ENCODE measurements around the gene MIS18A. TPM values are rescaled to one million over a fixed set of nuclear protein-coding genes. Genes with fewer than 3 reads are reported as not detected.
"Not testable (repeated sequence)": the region's sequence is repeated elsewhere in the genome, so short reads cannot be mapped to it uniquely, and the experiment has no call there.

The MIS18A gene
- total RNA-seq, 2 experiments from 2014 or later: 21.5 to 35.3 TPM

DNA sequence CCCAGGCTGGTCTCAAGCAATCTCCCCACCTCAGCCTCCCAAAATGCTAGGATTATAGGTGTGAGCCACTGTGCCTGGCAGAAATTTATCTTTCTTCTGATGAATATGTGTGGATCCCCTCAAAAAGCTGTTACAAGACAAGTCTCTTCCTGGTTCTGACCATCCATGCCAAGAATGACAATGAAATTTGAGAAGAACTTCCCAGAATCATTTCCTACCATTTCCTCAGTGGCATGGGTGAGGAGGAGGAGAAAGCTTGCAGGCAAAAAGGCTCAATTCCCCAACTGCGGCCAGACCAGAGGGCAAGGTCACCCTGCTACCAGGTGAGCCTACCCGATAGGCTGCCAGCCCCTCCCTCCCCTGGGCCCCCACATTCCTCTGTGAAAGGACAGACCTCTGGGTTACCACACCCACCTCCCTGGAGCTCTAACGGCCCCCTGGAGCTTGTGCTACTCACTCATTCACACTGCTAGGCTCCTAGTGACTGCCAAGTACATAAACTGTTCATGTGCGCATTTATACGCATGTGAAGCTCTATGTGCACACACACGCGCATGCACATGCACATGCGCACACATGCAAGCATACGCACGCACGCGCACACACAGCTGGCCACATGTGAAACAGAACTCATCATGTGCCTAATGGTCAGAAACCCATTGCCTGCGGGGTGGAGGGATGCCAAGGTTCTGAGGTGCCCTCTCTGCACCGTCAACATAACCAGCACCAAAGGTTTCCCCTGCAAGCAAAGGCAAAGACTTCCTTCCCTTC, 36.8 kb upstream of the MIS18A start:
- ATAC-seq: no peak
- H3K27ac Mint-ChIP-seq: no peak overlapping the region
- ChIA-PET POLR2A (interaction anchor here (0.6 kb wide), 1 partner anchor 611 kb away, joined by 3 read pairs; no protein-coding TSS in a partner anchor), CTCF (no interaction called here)
- no peaks in the 10 kb centered on the region for H3K9me3 Mint-ChIP-seq (ENCODE audit: low read depth)
- H3K36me3 Mint-ChIP-seq (ENCODE audit: low read depth): peaks cover 60% of the 10 kb centered on the region
- peaks cover 8% of the 10 kb centered on the region for H3K4me1 Mint-ChIP-seq
- intact Hi-C loops (cut with DNase I, micrococcal nuclease): no loop called here
- no peak for DNase-seq
- no peak overlapping the region for H3K4me3 Mint-ChIP-seq
- no peaks in the 10 kb centered on the region for H3K27me3 Mint-ChIP-seq

DNA sequence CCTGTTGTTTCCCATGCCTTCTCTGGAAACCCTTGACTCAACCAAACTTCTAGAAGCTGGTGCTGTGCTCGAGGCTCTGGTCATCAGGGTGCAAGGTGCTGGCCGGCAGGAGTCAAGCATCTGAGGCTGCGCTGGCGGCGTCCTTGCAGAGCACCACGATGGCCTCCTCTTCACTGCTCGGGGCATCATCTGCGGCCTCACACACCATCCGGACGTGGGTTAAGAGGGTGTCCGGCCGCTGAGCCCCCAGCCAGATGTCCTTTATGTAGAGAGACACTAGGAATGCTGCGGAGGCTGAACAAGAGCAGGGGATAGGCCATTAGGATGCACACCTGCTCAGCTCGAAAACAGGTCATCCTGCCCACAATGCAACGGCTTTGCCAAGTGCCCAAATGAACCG, 36.0 kb upstream of the MIS18A start:
- H3K4me3 Mint-ChIP-seq: no peak overlapping the region

DNA sequence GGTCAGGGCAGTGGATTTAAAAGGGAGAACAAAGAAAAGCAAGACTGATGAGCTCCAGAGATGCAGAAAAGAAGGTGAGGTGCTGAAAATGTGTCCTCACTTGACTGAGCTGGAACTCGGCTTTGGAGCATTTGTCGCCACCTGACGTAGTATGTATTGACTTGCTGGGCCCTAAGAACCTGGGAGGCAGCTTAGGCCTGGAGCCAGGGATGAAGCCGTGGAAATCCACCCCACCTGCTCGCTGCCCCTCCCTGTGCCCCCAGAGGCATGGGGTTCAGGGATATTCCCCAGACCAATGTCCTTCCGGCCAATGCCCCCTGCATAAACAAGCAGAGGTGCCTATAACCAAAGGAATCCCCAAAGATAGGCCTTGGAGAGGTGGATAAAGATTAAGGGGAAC, 34.1 kb upstream of the MIS18A start:
- H3K36me3 Mint-ChIP-seq (ENCODE audit: low read depth): peaks cover 47% of the 10 kb centered on the region
- CTCF ChIA-PET: no interaction called here
- no peaks in the 10 kb centered on the region for H3K27me3 Mint-ChIP-seq
- H3K27ac Mint-ChIP-seq: no peak overlapping the region
- POLR2A ChIA-PET: no interaction called here
- peaks cover 8% of the 10 kb centered on the region for H3K4me1 Mint-ChIP-seq
- H3K4me3 Mint-ChIP-seq: no peak overlapping the region
- no peak for ATAC-seq
- intact Hi-C loops (cut with DNase I, micrococcal nuclease): no loop called here
- no peak for DNase-seq
- H3K9me3 Mint-ChIP-seq (ENCODE audit: low read depth): no peaks in the 10 kb centered on the region

More for the DNA sequence above, 36.0 kb upstream of the MIS18A start:
- DNase-seq (no peak), ATAC-seq (no peak)
- Mint-ChIP-seq H3K36me3 (ENCODE audit: low read depth) (peaks cover 54% of the 10 kb centered on the region), H3K4me1 (peaks cover 8% of the 10 kb centered on the region), H3K27me3 (no peaks in the 10 kb centered on the region), H3K27ac (no peak overlapping the region), H3K9me3 (ENCODE audit: low read depth) (no peaks in the 10 kb centered on the region)
- POLR2A ChIA-PET: no interaction called here
- CTCF ChIA-PET: no interaction called here
- intact Hi-C loops (cut with DNase I, micrococcal nuclease): no loop called here

DNA sequence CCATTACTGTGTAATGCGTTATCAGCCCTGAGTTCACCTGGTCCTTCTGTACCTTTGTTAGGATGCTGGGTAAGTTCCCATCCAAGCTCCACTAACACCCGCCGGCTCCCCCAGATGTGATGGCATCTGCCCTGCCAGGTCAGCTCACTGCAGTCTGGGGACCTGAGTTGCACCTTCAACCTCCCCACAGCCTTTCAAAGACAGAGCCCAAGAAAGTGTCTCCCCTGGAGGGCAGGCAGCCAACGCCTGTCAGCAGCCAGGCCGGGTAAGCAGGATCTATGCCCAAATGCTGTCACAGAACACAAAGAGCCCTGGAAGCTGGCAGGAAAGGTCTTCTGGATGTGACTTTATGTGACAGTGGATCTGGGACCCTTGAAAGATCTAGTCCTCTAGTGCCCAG, 33.5 kb upstream of the MIS18A start:
- DNase-seq (no peak), ATAC-seq (no peak)
- POLR2A ChIA-PET: no interaction called here
- Mint-ChIP-seq H3K4me3 (no peak overlapping the region), H3K9me3 (ENCODE audit: low read depth) (no peaks in the 10 kb centered on the region), H3K4me1 (peaks cover 8% of the 10 kb centered on the region), H3K27ac (no peak overlapping the region), H3K36me3 (ENCODE audit: low read depth) (peaks cover 43% of the 10 kb centered on the region), H3K27me3 (no peaks in the 10 kb centered on the region)
- CTCF ChIA-PET: no interaction called here
- intact Hi-C loops (cut with DNase I, micrococcal nuclease): no loop called here

DNA sequence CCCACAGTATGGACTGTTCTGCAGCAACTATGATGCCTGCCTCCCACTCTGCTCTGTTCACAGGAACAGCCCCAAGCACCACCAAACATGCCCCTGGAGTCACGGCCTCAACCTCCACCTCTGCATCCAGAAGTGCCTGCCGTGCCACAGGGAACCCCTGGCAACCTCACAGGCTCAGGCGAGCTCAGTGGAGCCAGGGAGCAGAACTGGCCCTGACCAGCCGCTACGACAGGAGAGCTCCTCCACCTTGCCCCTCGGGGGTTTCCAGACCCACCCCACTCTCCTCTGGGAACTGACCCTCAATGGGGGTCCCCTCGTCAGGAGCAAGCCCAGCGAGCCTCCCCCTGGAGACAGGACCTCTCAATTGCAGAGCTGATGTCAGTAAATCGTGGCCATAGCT, 32.8 kb upstream of the MIS18A start:
- CTCF ChIA-PET: interaction anchor here (0.6 kb wide), 1 partner anchor 48 kb away, joined by 3 read pairs; no protein-coding TSS in a partner anchor
- H3K4me1 Mint-ChIP-seq: peaks cover 8% of the 10 kb centered on the region
- POLR2A ChIA-PET: no interaction called here

DNA sequence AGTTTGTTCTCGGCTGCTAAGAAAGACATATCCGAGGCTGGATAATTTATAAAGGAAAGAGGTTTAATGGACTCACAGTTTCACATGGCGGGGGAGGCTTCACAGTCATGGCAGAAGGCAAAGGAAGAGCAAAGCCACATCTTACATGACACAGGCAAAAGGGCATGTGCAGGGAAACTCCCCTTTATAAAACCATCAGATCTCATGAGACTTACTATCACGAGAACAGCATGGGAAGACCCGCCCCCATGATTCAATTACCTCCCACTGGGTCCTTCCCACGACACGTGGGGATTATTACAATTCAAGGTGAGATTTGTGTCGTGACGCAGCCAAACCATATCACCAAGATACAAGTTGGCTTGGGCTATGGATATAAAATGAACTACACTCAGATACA, 32.1 kb upstream of the MIS18A start:
- H3K4me1 Mint-ChIP-seq; H3K27ac Mint-ChIP-seq; intact Hi-C loops (cut with DNase I, micrococcal nuclease); CTCF ChIA-PET; H3K4me3 Mint-ChIP-seq; H3K27me3 Mint-ChIP-seq; H3K9me3 Mint-ChIP-seq (ENCODE audit: low read depth); POLR2A ChIA-PET: not testable (repeated sequence)
- H3K36me3 Mint-ChIP-seq (ENCODE audit: low read depth): peaks cover 40% of the 10 kb centered on the region
- DNase-seq: peak; percentile 21
- peak; percentile 61 for ATAC-seq

More for the DNA sequence above, 32.8 kb upstream of the MIS18A start:
- no peak overlapping the region for H3K4me3 Mint-ChIP-seq
- intact Hi-C loops (cut with DNase I, micrococcal nuclease): no loop called here
- no peak overlapping the region for H3K27ac Mint-ChIP-seq
- no peaks in the 10 kb centered on the region for H3K9me3 Mint-ChIP-seq (ENCODE audit: low read depth)
- H3K27me3 Mint-ChIP-seq: no peaks in the 10 kb centered on the region
- no peak for DNase-seq
- no peak for ATAC-seq
- H3K36me3 Mint-ChIP-seq (ENCODE audit: low read depth): peaks cover 44% of the 10 kb centered on the region

DNA sequence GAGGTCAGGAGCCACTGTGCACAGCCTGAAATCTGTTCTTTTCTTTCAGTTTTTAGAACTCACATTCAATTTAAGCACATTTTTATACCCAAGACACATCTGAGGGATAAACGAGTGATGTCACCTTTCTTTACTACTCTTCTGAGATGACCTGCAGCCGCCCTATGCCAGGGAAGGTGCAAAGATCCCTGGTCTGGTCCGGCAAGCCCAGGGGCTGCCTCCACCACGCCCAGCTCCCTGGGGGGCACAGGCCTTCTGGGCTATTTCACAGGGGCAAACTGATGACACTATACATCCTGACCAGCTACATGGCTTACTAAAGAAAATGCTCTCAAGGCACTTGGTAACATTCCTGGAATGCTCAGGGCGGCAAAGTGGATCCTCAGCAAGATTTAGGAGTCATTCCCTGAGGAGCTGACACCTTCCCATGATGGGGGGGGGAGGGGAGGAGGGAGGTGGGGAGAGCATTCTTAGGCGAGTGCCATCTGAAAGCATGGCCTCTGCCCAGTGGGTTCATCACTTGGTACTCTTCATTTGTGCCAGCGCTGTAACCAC, 31.1 kb upstream of the MIS18A start:
- Mint-ChIP-seq H3K4me3 (no peak overlapping the region), H3K9me3 (ENCODE audit: low read depth) (no peaks in the 10 kb centered on the region), H3K4me1 (peaks cover 8% of the 10 kb centered on the region), H3K27me3 (no peaks in the 10 kb centered on the region), H3K27ac (no peak overlapping the region), H3K36me3 (ENCODE audit: low read depth) (peaks cover 38% of the 10 kb centered on the region)
- DNase-seq: no peak
- ChIA-PET CTCF (interaction anchor here (0.6 kb wide), 2 partner anchors 67 to 529 kb away, joined by 4 read pairs; no protein-coding TSS in a partner anchor), POLR2A (no interaction called here)
- no peak for ATAC-seq
- intact Hi-C loops (cut with DNase I, micrococcal nuclease): no loop called here

DNA sequence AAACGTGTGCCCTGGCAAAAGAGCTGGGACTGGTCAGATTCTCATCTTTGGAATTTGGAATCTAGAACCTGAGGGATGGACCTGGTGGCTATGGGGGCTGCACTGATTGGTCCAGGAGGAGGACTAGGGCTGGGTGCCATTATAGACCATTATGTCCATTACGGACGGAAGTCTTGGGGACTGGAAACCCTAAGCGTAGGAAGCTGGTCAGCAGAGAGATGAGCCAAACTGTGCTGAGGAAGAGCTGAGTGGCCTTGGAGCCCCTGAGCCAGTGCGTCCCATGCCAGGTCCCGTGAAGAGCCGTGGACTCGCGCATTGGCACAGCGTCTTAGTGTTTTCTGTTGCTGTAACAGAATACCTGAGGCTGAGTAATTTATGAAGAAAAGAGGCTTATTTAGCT, 29.8 kb upstream of the MIS18A start:
- H3K27me3 Mint-ChIP-seq: no peaks in the 10 kb centered on the region
- DNase-seq: no peak
- no peaks in the 10 kb centered on the region for H3K9me3 Mint-ChIP-seq (ENCODE audit: low read depth)
- peaks cover 8% of the 10 kb centered on the region for H3K4me1 Mint-ChIP-seq
- H3K27ac Mint-ChIP-seq: no peak overlapping the region
- no peak for ATAC-seq
- ChIA-PET CTCF (interaction anchor here (0.5 kb wide), 1 partner anchor 95 kb away, joined by 3 read pairs; no protein-coding TSS in a partner anchor), POLR2A (no interaction called here)
- H3K4me3 Mint-ChIP-seq: no peak overlapping the region
- intact Hi-C loops (cut with DNase I, micrococcal nuclease): no loop called here
- H3K36me3 Mint-ChIP-seq (ENCODE audit: low read depth): peaks cover 36% of the 10 kb centered on the region

DNA sequence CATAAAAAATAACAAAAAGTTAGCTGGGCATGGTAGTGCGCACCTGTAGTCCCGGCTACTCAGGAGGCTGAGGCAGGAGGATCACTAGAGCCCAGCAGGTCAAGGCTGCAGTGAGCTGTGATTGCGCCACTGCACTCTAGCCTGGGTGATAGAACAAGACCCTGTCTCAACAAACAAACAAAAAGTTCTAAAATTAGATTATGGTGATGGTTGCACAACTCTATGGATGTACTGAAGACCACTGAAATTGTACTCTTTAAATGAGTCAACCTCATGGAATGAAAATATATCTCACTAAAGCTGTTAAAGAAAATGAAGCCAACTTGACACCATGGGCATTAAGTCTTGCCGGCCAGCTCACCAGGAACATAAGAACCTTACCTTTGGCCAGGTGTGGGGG, 28.9 kb upstream of the MIS18A start:
- intact Hi-C loops (cut with DNase I, micrococcal nuclease): no loop called here
- POLR2A ChIA-PET: no interaction called here
- peaks cover 8% of the 10 kb centered on the region for H3K4me1 Mint-ChIP-seq
- peaks cover 30% of the 10 kb centered on the region for H3K36me3 Mint-ChIP-seq (ENCODE audit: low read depth)
- CTCF ChIA-PET: no interaction called here
- ATAC-seq: no peak
- H3K27me3 Mint-ChIP-seq: no peaks in the 10 kb centered on the region
- no peak overlapping the region for H3K27ac Mint-ChIP-seq
- no peaks in the 10 kb centered on the region for H3K9me3 Mint-ChIP-seq (ENCODE audit: low read depth)
- DNase-seq: no peak
- H3K4me3 Mint-ChIP-seq: no peak overlapping the region

DNA sequence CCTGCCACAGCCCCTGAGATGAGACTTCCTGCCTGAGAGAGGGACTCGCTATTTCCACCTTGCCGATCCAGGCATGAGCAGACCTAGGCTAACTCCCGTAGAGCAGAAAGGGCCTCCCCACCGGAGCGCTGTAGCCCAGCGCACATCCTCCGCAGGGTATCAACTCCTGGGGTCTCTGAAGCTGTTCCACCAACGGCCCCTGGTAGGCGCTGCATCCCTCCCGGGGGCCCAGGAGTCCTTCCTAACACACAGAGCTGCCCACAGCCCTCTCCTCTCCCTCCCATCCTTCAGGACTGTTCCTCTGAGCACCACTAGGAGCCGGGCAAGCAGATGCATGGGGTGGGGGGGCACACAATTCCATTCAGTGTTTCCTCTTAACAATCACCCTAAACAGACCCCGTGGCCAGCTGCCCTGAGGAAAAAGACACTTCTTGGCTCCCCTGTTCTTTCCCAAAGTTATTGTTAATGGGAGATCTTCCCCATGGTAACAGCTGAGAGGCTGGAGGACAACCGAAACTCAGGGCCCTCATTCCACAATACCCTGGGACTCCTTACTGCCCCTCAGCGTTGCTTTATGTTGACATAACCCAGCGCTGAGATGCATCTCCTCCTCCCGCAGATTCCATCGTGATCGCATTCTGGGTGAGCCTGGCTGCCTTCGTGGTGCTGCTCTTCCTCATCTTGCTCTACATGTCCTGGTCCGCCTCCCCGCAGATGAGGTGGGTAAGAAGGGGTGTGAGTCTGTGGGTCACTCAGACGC, 27.4 kb upstream of the MIS18A start:
- peaks cover 22% of the 10 kb centered on the region for H3K36me3 Mint-ChIP-seq (ENCODE audit: low read depth)
- H3K4me3 Mint-ChIP-seq: no peak overlapping the region
- no peak overlapping the region for H3K27ac Mint-ChIP-seq
- intact Hi-C loops (cut with DNase I, micrococcal nuclease): no loop called here
- DNase-seq: no peak
- peaks cover 5% of the 10 kb centered on the region for H3K4me1 Mint-ChIP-seq
- ATAC-seq: no peak
- no peaks in the 10 kb centered on the region for H3K9me3 Mint-ChIP-seq (ENCODE audit: low read depth)
- CTCF ChIA-PET: no interaction called here
- POLR2A ChIA-PET: interaction anchor here (0.7 kb wide), 1 partner anchor 24 kb away, joined by 5 read pairs; no protein-coding TSS in a partner anchor
- H3K27me3 Mint-ChIP-seq: no peaks in the 10 kb centered on the region

DNA sequence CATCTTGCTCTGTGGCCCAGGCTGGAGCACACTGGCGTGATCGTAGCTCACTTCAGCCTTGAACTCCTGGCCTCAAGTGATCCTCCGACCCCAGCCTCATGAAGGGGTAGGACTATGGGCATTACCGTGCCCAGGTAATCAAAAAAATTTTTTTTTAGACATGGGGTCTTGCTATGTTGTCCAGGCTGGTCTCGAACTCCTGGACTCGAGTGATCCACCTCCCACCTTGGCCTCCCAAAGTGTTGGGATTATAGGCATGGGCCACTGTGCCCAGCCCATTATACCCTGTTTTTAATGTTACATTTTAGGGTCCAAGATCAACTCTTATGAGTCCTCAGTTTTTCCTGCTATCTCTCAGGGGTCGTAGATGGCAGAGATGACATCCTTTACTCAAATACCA, 26.1 kb upstream of the MIS18A start:
- no peaks in the 10 kb centered on the region for H3K4me1 Mint-ChIP-seq
- intact Hi-C loops (cut with DNase I, micrococcal nuclease): no loop called here
- H3K27me3 Mint-ChIP-seq: no peaks in the 10 kb centered on the region
- H3K27ac Mint-ChIP-seq: no peak overlapping the region
- H3K9me3 Mint-ChIP-seq (ENCODE audit: low read depth): no peaks in the 10 kb centered on the region
- POLR2A ChIA-PET: no interaction called here
- H3K4me3 Mint-ChIP-seq: no peak overlapping the region
- ATAC-seq: no peak
- no peak for DNase-seq
- H3K36me3 Mint-ChIP-seq (ENCODE audit: low read depth): peaks cover 25% of the 10 kb centered on the region
- CTCF ChIA-PET: no interaction called here

DNA sequence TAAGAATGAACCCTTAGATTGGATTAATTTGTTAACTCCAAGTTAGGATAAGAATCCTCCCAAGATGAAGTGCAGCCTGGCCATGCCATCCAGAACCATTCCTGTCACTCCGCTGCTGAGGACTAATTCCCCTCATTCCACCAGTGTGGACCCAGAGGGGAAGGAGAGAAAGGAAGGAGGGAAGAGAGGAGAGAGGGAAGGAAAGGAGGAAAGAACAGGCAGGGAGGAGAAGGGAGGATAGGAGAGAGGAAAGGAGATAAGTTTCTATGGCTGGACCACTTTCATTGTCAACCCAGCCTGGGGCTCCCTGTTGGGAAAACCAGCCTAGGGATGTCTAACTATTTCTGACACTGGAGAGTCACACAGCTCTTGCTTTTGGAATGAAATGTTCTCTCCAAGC, 24.5 kb upstream of the MIS18A start:
- ChIA-PET POLR2A (no interaction called here), CTCF (no interaction called here)
- DNase-seq: no peak

More for the DNA sequence above, 24.5 kb upstream of the MIS18A start:
- intact Hi-C loops (cut with DNase I, micrococcal nuclease): no loop called here
- Mint-ChIP-seq H3K9me3 (ENCODE audit: low read depth) (no peaks in the 10 kb centered on the region), H3K27me3 (no peaks in the 10 kb centered on the region), H3K27ac (no peak overlapping the region), H3K4me1 (no peaks in the 10 kb centered on the region), H3K4me3 (no peak overlapping the region), H3K36me3 (ENCODE audit: low read depth) (peaks cover 21% of the 10 kb centered on the region)
- no peak for ATAC-seq

Data from activated CD4-positive, alpha-beta T cell treated with anti-CD3 and anti-CD28 coated beads for 36 hours (primary cell).